GM12878 (cell line): ENCODE results near the gene LYPLA2. TPM values are rescaled to one million over a fixed set of nuclear protein-coding genes. Genes with fewer than 3 reads are reported as not detected.

ENCODE experiments used
- CBFB ChIP-seq: IDR thresholded peaks from 2 replicates; pipeline ENCODE4 v1.6.1; 2016; ENCODE audit warnings: antibody characterized with exemption, low read depth
- CHD4 ChIP-seq: fragments of 200-600 bp; sonication (generic); IDR thresholded peaks from 2 replicates; pipeline ENCODE4 v1.6.1; 2016; ENCODE audit warnings: mild to moderate bottlenecking
- CUX1 ChIP-seq: IDR thresholded peaks from 2 replicates; pipeline ENCODE4 v1.6.1; 2012; ENCODE audit warnings: improper control_type of control experiment, low read depth, low read length; ENCODE audit not compliant: insufficient replicate concordance
- IRF5 ChIP-seq: fragments of 450-650 bp; IDR thresholded peaks from 2 replicates; pipeline ENCODE4 v1.6.1; 2017; ENCODE audit warnings: borderline replicate concordance
- MTA2 ChIP-seq: fragments of 450-650 bp; IDR thresholded peaks from 2 replicates; pipeline ENCODE4 v1.6.1; 2016; ENCODE audit warnings: low read depth, mild to moderate bottlenecking, moderate library complexity
- MYC ChIP-seq: IDR thresholded peaks from 2 replicates; pipeline ENCODE4 v1.6.1; 2011; ENCODE audit warnings: mild to moderate bottlenecking, low read length, moderate library complexity, inconsistent platforms; ENCODE audit not compliant: insufficient read depth, insufficient replicate concordance, insufficient read length, severe bottlenecking
- PKNOX1 ChIP-seq: fragments of 450-650 bp; IDR thresholded peaks from 2 replicates; pipeline ENCODE4 v1.6.1; 2016; ENCODE audit warnings: mild to moderate bottlenecking
- PML ChIP-seq: IDR thresholded peaks from 2 replicates; pipeline ENCODE4 v1.6.1; 2012; ENCODE audit warnings: low read length, inconsistent platforms
- RAD21 ChIP-seq: IDR thresholded peaks from 2 replicates; pipeline ENCODE4 v1.6.1; 2011; ENCODE audit warnings: mild to moderate bottlenecking, low read depth, low read length, moderate library complexity; ENCODE audit not compliant: insufficient read depth
- RCOR1 ChIP-seq: conservative IDR thresholded peaks from 2 replicates; pipeline ENCODE4 v1.6.1; 2012; ENCODE audit warnings: low read depth, low read length, improper control_type of control experiment
- RUNX3 ChIP-seq: IDR thresholded peaks from 2 replicates; pipeline ENCODE4 v1.6.1; 2012; ENCODE audit warnings: low read length, inconsistent platforms
- SMC3 ChIP-seq: IDR thresholded peaks from 2 replicates; pipeline ENCODE4 v1.6.1; 2011; ENCODE audit warnings: low read length, improper control_type of control experiment, borderline replicate concordance
- TCF3 ChIP-seq: IDR thresholded peaks from 2 replicates; pipeline ENCODE4 v1.6.1; 2012; ENCODE audit warnings: low read depth, mild to moderate bottlenecking, low read length, borderline replicate concordance; ENCODE audit not compliant: insufficient read depth
- WRNIP1 ChIP-seq: IDR thresholded peaks from 2 replicates; pipeline ENCODE4 v1.6.1; 2011; ENCODE audit warnings: low read depth, low read length, improper control_type of control experiment, borderline replicate concordance
- ZBTB11 ChIP-seq: fragments of 450-650 bp; formaldehyde crosslinking; IDR thresholded peaks from 2 replicates; pipeline ENCODE4 v1.5.0; 2022; ENCODE audit warnings: mild to moderate bottlenecking, missing genetic modification characterization
- ZNF217 ChIP-seq: fragments of 450-650 bp; IDR thresholded peaks from 2 replicates; pipeline ENCODE4 v1.6.1; 2017; ENCODE audit warnings: antibody characterized with exemption, mild to moderate bottlenecking
- ZSCAN29 ChIP-seq: fragments of 450-650 bp; IDR thresholded peaks from 2 replicates; pipeline ENCODE4 v1.6.1; 2017; ENCODE audit warnings: mild to moderate bottlenecking, moderate library complexity
- polyA plus RNA-seq, 11 experiments: library from polyadenylated mRNA; depleted of rRNA in 4 of 11; unstranded in 6 of 11; stranded (reverse) in 5 of 11; fragments of >200 nt; fragmentation: Nextera tagmentation in 4 of 11; fragmentation: Illumina TruSeq in 1 of 11; extraction: Ambion mirVana in 4 of 11; extraction: Trizol in 1 of 11; gene quantifications; 1 replicate in 1 of 11; 2 replicates in 10 of 11; pipeline versions ENCODE4 v1.2.1 to v1.2.3, GENCODE V29; 2011 to 2016; ENCODE audit warnings: inconsistent platforms in 2 of 11, missing spikeins in 2 of 11, low read depth in 1 of 11
- total RNA-seq, 4 experiments: library from RNA; depleted of rRNA in 3 of 4; stranded (reverse); fragments of >200 nt in 3 of 4; fragmentation: Illumina TruSeq in 1 of 4; extraction: Trizol in 1 of 4; gene quantifications; 2 replicates each; pipeline versions ENCODE4 v1.2.1 to v1.2.3, GENCODE V29; 2013 to 2021

The LYPLA2 gene
- total and polyA plus RNA-seq, 10 of the 15 experiments (the other 5 are each of a cell fraction or from before 2014, with no cell fraction given) = 2.7 to 129 (median 62.3) TPM

GRCh38 chr1:23825076-23825761, 34.3 kb downstream of the LYPLA2 start, which contains the start of gene HMGCL (continued):
- TF ChIP-seq TCF3 (peak; percentile 97), ZNF217 (no peak), RAD21 (no peak), MYC (no peak), MTA2 (no peak), SMC3 (no peak), IRF5 (no peak), ZBTB11 (no peak), ZSCAN29 (no peak), CHD4 (no peak), RUNX3 (no peak), CUX1 (peak; percentile 53), PKNOX1 (no peak), PML (peak; percentile 71; the same call in 1 of the 2 replicates), RCOR1 (no peak), WRNIP1 (no peak), CBFB (no peak)
